ENCODE results near the gene ZNF662.

- TF ChIP-seq EP300 (IDR thresholded peaks at IDR 0.05; ENCODE audit: low read depth) (no peak), POLR2AphosphoS5 (IDR thresholded peaks at IDR 0.05) (no peak), CTCF (IDR thresholded peaks at IDR 0.05) (no peak), POLR2A (IDR thresholded peaks at IDR 0.05) (no peak)
Measured at GRCh38 chr3:42914771-42915515, 9.0 kb downstream of the ZNF662 start.

All from transverse colon (tissue), 4 donors.